ELR (cell line): ENCODE data around the gene PYGB.
"Not testable (repeated sequence)": the region's sequence is repeated elsewhere in the genome, so short reads cannot be mapped to it uniquely, and the experiment has no call there.

ENCODE experiments used
- DNase-seq: peaks from one replicate; pipeline ENCODE4 v3.0.0-alpha.2; 2015; ENCODE audit warnings: low read depth

PYGB gene

GRCh38 chr20:25230166-25230831 is 17.6 kb upstream of the PYGB start:
- DNase-seq: no peak

- peak; percentile 62 for DNase-seq
Measured at GRCh38 chr20:25233016-25233772, 14.7 kb upstream of the PYGB start.

- DNase-seq: not testable (repeated sequence)
Measured at GRCh38 chr20:25234009-25234849, 13.7 kb upstream of the PYGB start.

- no peak for DNase-seq
Measured at GRCh38 chr20:25236450-25237304, 11.2 kb upstream of the PYGB start.

GRCh38 chr20:25237610-25238318 is 10.1 kb upstream of the PYGB start:
- DNase-seq: peak; percentile 100

GRCh38 chr20:25238319-25239037 is 9.4 kb upstream of the PYGB start:
- peak; percentile 51 for DNase-seq

- no peak for DNase-seq
Measured at GRCh38 chr20:25239387-25240370, 8.2 kb upstream of the PYGB start.

GRCh38 chr20:25240851-25241658 is 6.8 kb upstream of the PYGB start:
- not testable (repeated sequence) for DNase-seq

GRCh38 chr20:25241659-25241955 is 6.3 kb upstream of the PYGB start:
- DNase-seq: not testable (repeated sequence)

GRCh38 chr20:25242231-25242630 is 5.7 kb upstream of the PYGB start:
- no peak for DNase-seq

- no peak for DNase-seq
Measured at GRCh38 chr20:25243416-25243979, 4.4 kb upstream of the PYGB start.

GRCh38 chr20:25244976-25245375 is 2.9 kb upstream of the PYGB start:
- no peak for DNase-seq

- no peak for DNase-seq
Measured at GRCh38 chr20:25245461-25245860, 2.4 kb upstream of the PYGB start.

- DNase-seq: no peak
Measured at GRCh38 chr20:25246182-25246999, 1.5 kb upstream of the PYGB start.

- DNase-seq: peak; percentile 82
Measured at GRCh38 chr20:25247000-25247517, 826 bp upstream of the PYGB start.

- DNase-seq: peak; percentile 56
Measured at GRCh38 chr20:25247518-25247955, 348 bp upstream of the PYGB start.

- DNase-seq: no peak
Measured at GRCh38 chr20:25248786-25249172, 894 bp downstream of the PYGB start.
